ENCODE measurements around the gene ZNF277.

DNA sequence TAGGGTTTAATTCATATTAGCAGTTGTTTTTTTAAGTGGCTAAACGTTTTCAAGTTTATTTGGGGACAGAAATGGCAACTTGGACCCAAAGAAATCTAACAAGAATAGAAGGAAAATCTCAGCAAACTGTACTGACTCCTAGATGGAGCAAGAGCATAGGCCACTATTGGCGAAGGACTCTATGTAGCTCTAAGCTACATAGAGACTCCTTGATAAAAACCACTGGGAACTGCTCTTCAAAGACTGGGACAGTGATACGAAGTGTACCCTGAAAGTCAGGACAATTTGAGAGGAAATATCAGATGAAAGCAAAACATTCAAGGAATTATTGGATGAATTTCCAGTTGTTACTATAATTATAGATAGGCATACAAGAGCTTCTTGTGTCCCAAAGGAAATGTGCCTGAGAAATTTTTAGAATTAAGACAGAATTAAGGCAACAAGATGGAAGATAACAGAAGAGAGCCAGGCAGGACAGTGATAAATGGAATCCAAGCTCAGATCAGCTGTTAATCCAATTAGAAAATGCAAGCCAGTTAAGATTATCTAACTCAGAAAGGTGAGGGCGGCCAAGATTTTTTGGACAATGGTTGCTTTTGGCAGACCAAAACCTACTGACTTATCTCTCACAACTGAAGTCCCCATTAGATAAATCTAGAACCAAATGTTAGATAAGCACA lies 140.0 kb downstream of the ZNF277 start:
- TF ChIP-seq, protein P1, sequence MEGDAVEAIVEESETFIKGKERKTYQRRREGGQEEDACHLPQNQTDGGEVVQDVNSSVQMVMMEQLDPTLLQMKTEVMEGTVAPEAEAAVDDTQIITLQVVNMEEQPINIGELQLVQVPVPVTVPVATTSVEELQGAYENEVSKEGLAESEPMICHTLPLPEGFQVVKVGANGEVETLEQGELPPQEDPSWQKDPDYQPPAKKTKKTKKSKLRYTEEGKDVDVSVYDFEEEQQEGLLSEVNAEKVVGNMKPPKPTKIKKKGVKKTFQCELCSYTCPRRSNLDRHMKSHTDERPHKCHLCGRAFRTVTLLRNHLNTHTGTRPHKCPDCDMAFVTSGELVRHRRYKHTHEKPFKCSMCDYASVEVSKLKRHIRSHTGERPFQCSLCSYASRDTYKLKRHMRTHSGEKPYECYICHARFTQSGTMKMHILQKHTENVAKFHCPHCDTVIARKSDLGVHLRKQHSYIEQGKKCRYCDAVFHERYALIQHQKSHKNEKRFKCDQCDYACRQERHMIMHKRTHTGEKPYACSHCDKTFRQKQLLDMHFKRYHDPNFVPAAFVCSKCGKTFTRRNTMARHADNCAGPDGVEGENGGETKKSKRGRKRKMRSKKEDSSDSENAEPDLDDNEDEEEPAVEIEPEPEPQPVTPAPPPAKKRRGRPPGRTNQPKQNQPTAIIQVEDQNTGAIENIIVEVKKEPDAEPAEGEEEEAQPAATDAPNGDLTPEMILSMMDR (IDR thresholded peaks at IDR 0.05) = no peak
- TF ChIP-seq POLR2AphosphoS5 (IDR thresholded peaks at IDR 0.05; ENCODE audit: insufficient read depth in 1 of 2, low read depth in 1 of 2) (no peak), POLR2A (IDR thresholded peaks at IDR 0.05) (no peak)

All from vagina (tissue), 2 donors.